Stomach (tissue), 9 donors: ENCODE results near the gene MBD2. TPM values are rescaled to one million over a fixed set of nuclear protein-coding genes. Genes with fewer than 3 reads are reported as not detected.

Source experiments
- DNase-seq, 2 donors: peaks; one replicate each; pipeline versions ENCODE4 v3.0.0 to v3.0.0-alpha.2; 2013 to 2019
- H3K27ac ChIP-seq, 5 donors: fragments of 200-600 bp in 4 of 5; sonication (generic) in 4 of 5; one replicate each; pipeline ENCODE4 v1.5.1; 2013 to 2019; ENCODE audit warnings: mild to moderate bottlenecking in 1 of 5, moderate library complexity in 1 of 5
- H3K27me3 ChIP-seq, 3 donors: fragments of 200-600 bp; sonication (generic); one replicate each; pipeline ENCODE4 v1.5.1; 2017 to 2019; ENCODE audit warnings: mixed run types in 1 of 3
- H3K36me3 ChIP-seq, 4 donors: fragments of 200-600 bp; sonication (generic); 1 replicate in 3 of 4; 2 replicates in 1 of 4; pipeline ENCODE4 v1.5.1; 2016 to 2019
- H3K4me1 ChIP-seq, 4 donors: fragments of 200-600 bp; sonication (generic); one replicate each; pipeline ENCODE4 v1.5.1; 2016 to 2019
- H3K4me3 ChIP-seq, 4 donors: fragments of 200-600 bp; sonication (generic) in 3 of 4; one replicate each; pipeline ENCODE4 v1.5.1; 2016 to 2019; ENCODE audit warnings: mild to moderate bottlenecking in 1 of 4
- H3K9me3 ChIP-seq, 4 donors: fragments of 200-600 bp; sonication (generic); one replicate each; pipeline ENCODE4 v1.5.1; 2016 to 2019
- EP300 ChIP-seq: sonication (generic); formaldehyde crosslinking; IDR thresholded peaks from one replicate; pipeline ENCODE4 v1.6.1; 2017; ENCODE audit warnings: antibody characterized with exemption
- POLR2A ChIP-seq, 4 donors: fragments of 450-650 bp; IDR thresholded peaks; one replicate each; pipeline ENCODE4 v1.6.1; 2016; ENCODE audit warnings: antibody characterized with exemption in 4 of 4, control low read depth in 2 of 4, mild to moderate bottlenecking in 1 of 4, moderate library complexity in 1 of 4
- POLR2AphosphoS5 ChIP-seq, 3 donors: sonication (generic); formaldehyde crosslinking; IDR thresholded peaks; one replicate each; pipeline ENCODE4 v1.6.1; 2016; ENCODE audit warnings: antibody characterized with exemption in 3 of 3
- WGBS, 5 donors: extraction: QIAGEN DNeasy Blood & Tissue Kit in 3 of 5; methylation state at CpG; one replicate each; pipeline versions ENCODE4 v1.1.5 to v1.1.7; 2013 to 2018; 5-methylcytosine and 5-hydroxymethylcytosine counted together
- intact Hi-C: fragments of 100-400 bp; cut with DNase I; formaldehyde crosslinking; loops from one replicate; pipeline ENCODE4 v1.15.1; 2023; ENCODE audit warnings: low total_unique reads
- polyA plus RNA-seq, 3 donors: library from polyadenylated mRNA; stranded (reverse); fragments of 200-250 nt; gene quantifications; one replicate each; pipeline ENCODE4 v1.2.3, GENCODE V29; 2013
- small RNA-seq, 4 donors: library from RNA; depleted of rRNA; stranded (forward); fragments of <200 nt; gene quantifications; one replicate each; pipeline ENCODE3, GENCODE V24; 2016
- total RNA-seq, 5 donors: library from RNA; depleted of rRNA; stranded (reverse); fragments of >200 nt; gene quantifications; one replicate each; pipeline versions ENCODE4 v1.1.0 to v1.2.3, GENCODE V29; 2014 to 2016
- TF ChIP-seq, protein P1 (sequence below), 7 experiments: fragments of 450-650 bp in 4 of 7; fragments of 200-600 bp in 3 of 7; sonication (generic) in 3 of 7; IDR thresholded peaks; one replicate each; pipeline ENCODE4 v1.5.1; 2016 to 2019; ENCODE audit warnings: antibody characterized with exemption in 7 of 7, control low read depth in 2 of 7, mild to moderate bottlenecking in 1 of 7
- donor health status: healthy with polysubstance abuse.
- donor health status: Bipolar disorder and iron deficiency.
- donor health status: healthy.

The MBD2 gene
- total and polyA plus RNA-seq, 8 donors, result 23.3 to 70.5 (median 38.5) TPM

DNA sequence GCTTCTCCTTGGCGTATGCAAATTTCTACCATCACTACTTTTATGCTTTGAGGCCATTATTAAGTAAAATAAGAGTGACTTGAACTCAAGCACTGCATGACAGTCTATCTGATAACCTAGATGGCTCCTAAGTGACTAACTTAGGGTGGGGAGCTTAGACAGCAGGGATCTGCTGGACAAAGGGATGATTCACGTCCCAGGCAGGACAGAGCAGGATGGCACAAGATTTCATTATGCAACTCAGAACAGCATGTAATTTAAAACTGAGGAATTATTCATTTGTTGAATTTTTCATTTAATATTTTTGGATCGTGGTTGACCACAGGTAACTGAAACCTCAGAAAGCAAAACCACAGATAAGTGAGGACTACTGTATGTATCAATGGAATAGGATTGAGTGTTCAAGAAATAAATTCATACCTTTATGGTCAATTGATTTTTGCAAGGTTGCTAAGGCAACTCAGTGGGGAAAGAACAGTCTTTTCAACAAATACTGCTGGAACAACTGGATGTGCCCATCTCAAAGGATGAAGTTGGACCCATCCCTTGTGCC lies 115.3 kb downstream of the MBD2 start:
- 84 to 94% (median 89%) methylated on average over 3 of the region's 3 CpGs for WGBS, 5 donors
- no peak overlapping the region for H3K27ac ChIP-seq
- H3K4me1 ChIP-seq, result no peaks in the 10 kb centered on the region
- no peaks in the 10 kb centered on the region for H3K9me3 ChIP-seq
- DNase-seq, result no peak
- H3K36me3 ChIP-seq, result no peaks in the 10 kb centered on the region
- H3K4me3 ChIP-seq, result no peak overlapping the region
- TF ChIP-seq EP300, result no peak
- no peak for TF ChIP-seq POLR2A (IDR thresholded peaks at IDR 0.05)
- intact Hi-C loops, result no loop called here
- no peaks in the 10 kb centered on the region for H3K27me3 ChIP-seq

GRCh38 chr18:54102123-54102522 lies 122.3 kb downstream of the MBD2 start:
- 63 to 87% (median 76%) methylated on average over 1 of the region's 1 CpG for WGBS, 5 donors
- no peak for TF ChIP-seq POLR2AphosphoS5 (IDR thresholded peaks at IDR 0.05)
- TF ChIP-seq, protein P1, sequence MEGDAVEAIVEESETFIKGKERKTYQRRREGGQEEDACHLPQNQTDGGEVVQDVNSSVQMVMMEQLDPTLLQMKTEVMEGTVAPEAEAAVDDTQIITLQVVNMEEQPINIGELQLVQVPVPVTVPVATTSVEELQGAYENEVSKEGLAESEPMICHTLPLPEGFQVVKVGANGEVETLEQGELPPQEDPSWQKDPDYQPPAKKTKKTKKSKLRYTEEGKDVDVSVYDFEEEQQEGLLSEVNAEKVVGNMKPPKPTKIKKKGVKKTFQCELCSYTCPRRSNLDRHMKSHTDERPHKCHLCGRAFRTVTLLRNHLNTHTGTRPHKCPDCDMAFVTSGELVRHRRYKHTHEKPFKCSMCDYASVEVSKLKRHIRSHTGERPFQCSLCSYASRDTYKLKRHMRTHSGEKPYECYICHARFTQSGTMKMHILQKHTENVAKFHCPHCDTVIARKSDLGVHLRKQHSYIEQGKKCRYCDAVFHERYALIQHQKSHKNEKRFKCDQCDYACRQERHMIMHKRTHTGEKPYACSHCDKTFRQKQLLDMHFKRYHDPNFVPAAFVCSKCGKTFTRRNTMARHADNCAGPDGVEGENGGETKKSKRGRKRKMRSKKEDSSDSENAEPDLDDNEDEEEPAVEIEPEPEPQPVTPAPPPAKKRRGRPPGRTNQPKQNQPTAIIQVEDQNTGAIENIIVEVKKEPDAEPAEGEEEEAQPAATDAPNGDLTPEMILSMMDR (IDR thresholded peaks at IDR 0.05), result no peak
- no peak for TF ChIP-seq EP300
- no peak for TF ChIP-seq POLR2A (IDR thresholded peaks at IDR 0.05)

More at GRCh38 chr18:54102123-54102522, 122.3 kb downstream of the MBD2 start:
- no peaks in the 10 kb centered on the region for H3K36me3 ChIP-seq
- no peaks in the 10 kb centered on the region for H3K4me1 ChIP-seq
- H3K9me3 ChIP-seq, result peaks cover 0 to 6% (median 0%) of the 10 kb centered on the region in 4 donors
- DNase-seq, result no peak
- intact Hi-C loops, result no loop called here
- H3K27ac ChIP-seq, result no peak overlapping the region
- H3K27me3 ChIP-seq, result no peaks in the 10 kb centered on the region
- no peak overlapping the region for H3K4me3 ChIP-seq

Small RNA genes within 50 kb of the gene (small RNA-seq; reads per million reads assigned to genes)
- gene SNORA37, result 6.0 to 12.3 (median 10.7) reads per million in 4 donors

Other genes with a start within 250 kb of the MBD2 start
- 10 to 100 TPM in 4 of 5 donors, 1 to 10 TPM in 1; 2.3 to 65.0 (median 21.0) TPM for gene POLI, start 44.8 kb upstream of the MBD2 start, total RNA-seq
- gene POLI, start 44.8 kb upstream of the MBD2 start, polyA plus RNA-seq, result 10 to 100 TPM in 1 of 3 donors, 1 to 10 TPM in 2; 7.3 to 12.0 (median 8.3) TPM
- not detected for gene STARD6, start 133.2 kb upstream of the MBD2 start, total RNA-seq
- not detected for gene STARD6, start 133.2 kb upstream of the MBD2 start, polyA plus RNA-seq
- gene C18orf54, start 133.2 kb upstream of the MBD2 start, total RNA-seq, result 1 to 10 TPM in 2 of 5 donors, under 1 TPM in 1, not detected in 2; 0.89 to 4.0 (median 1.2) TPM
- gene C18orf54, start 133.2 kb upstream of the MBD2 start, polyA plus RNA-seq, result under 1 TPM in 2 of 3 donors, not detected in 1; 0.68 to 0.75 TPM